GM21825 (cell line): ENCODE data around the gene LRP6.
"Not testable (repeated sequence)": the region's sequence is repeated elsewhere in the genome, so short reads cannot be mapped to it uniquely, and the experiment has no call there.

Source experiments
- ATAC-seq: cut with Tn5 transposase; IDR thresholded peaks from one replicate; pipeline ENCODE4 v1.9.1; 2021; ENCODE audit warnings: mild to moderate bottlenecking, moderate library complexity; ENCODE audit not compliant: unreplicated experiment

The LRP6 gene

DNA sequence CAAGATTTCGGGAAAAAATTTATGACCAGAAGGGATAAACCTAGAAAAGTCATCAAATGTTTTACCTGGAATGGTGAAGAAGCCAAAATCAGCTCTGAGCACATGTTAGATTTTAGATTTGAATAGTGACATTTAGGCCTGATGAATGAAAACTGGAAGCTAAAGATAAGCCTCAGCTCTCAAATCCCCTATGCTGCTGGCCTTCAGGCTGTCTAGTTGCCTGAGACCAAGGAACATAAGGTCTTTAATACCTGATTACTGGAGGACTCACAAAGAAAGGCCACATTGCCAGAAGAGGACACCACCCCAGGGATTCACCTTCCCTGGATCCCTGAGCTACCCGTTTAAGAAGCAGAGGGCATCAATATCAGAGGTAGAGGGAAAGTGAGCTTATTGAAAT, 139.5 kb downstream of the LRP6 start:
- ATAC-seq: no peak

DNA sequence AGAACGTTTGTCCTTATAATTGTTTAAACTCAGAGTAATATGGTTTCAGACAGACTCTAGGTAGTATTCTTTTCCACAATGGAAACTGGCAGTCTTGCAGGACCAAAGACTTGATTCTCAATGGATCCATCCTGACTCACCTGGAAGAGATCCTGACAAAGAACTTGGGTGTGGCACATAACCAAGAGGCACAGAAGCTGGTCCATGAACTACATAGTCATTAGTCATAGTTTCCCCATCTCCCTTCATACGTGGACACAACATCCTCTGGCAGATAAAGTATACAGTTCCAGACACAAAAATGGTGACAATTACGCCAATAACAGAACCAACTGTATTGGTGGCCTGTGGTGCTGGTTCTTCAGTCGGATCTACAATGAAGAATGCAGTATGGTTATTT, 140.3 kb downstream of the LRP6 start:
- ATAC-seq: no peak

DNA sequence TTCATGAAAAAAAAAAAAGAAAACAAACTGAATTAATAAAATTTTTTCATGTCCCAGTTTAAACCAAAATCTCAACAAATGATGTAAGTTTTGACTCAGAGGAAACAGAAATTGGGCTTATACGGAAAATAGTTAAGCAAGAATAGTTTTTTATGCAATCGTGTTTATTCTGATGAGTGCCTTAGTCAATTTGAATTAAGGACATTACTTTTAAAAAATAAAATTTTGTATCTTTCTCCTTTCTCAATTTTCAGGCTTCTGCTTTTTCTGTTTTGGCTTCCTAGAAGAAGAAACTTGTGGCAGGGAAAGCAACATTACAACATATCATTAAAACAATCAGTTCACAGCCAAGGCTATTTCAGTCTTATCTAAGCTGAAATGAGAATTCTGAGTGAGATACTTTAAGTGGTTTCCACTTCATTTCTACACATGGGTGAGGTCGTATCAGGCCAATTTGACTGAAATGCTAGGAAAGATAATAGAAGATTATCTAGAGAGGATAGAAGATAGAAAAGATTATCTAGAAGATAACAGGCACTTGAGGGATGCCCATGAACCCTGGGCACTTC, 143.7 kb downstream of the LRP6 start:
- ATAC-seq: no peak

DNA sequence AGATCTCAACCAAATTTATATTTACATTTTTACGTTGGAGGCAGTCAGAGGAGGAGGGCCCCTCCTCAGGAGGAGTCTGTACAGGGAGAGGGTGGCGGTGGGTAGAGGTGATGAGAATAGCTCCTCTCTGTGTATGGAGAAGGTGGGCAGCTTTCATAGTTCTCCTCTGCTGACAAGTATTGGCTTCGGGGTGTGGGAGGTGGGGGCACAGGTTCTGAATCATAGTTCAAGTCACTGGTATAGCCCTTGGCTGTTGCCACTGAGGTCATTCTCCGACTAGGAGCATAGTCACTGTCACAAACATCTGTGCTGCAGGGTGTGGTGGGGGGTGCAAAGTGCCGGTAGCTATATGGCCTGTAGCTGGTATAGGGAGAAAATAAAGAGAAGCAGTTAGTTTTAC, 145.8 kb downstream of the LRP6 start:
- ATAC-seq: no peak

DNA sequence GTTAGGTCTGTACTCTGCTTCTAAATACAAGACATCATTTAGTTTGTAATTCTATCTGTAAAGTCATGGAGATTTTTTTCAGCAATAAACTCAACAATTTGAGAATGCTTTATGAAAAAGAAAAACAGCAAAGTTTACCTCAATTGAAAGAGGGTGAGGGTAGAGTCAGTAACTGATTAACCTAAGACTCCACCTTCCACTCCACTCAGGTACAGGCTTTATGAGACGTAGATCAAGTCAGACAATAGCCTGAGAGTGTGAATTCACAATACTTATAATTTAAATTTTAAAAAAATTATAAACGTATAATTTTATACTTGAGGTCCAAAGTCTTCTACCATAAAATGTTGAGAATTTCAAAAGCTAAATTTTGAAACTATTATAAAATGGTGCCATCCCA, 150.2 kb downstream of the LRP6 start:
- ATAC-seq: no peak

DNA sequence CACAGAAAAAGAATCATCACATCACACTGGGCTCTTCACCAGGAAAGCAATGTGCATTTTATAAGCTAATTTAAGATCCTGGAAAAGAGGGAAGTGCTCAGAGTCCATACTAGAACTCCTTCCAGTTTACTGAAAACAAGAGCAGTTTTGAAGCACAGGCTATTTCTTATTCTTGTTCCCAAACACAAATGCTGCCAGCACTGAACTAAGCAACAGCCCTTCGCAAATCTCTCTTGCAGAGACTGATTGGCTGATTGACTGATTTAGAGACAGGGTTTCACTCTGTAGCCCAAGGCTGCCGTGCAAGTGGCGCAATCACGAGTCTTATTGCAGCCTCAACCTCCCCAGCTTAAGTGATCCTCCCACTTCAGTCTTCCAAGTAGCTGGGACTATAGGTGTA, 151.3 kb downstream of the LRP6 start:
- no peak for ATAC-seq

DNA sequence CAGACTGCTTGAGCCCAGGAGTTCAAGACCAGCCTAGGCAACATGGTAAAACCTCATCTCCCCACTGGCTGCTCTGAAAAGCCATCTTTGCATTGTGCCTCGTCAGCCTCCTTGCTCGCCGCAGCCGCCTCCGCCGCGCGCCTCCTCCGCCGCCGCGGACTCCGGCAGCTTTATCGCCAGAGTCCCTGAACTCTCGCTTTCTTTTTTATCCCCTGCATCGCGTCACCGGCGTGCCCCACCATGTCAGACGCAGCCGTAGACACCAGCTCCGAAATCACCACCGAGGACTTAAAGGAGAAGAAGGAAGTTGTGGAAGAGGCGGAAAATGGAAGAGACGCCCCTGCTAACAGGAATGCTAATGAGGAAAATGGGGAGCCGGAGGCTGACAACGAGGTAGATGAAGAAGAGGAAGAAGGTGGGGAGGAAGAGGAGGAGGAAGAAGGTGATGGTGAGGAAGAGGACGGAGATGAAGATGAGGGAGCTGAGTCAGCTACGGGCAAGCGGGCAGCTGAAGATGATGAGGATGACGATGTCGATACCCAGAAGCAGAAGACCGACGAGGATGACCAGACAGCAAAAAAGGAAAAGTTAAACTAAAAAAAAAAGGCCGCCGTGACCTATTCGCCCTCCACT, 155.8 kb downstream of the LRP6 start:
- ATAC-seq: not testable (repeated sequence)

DNA sequence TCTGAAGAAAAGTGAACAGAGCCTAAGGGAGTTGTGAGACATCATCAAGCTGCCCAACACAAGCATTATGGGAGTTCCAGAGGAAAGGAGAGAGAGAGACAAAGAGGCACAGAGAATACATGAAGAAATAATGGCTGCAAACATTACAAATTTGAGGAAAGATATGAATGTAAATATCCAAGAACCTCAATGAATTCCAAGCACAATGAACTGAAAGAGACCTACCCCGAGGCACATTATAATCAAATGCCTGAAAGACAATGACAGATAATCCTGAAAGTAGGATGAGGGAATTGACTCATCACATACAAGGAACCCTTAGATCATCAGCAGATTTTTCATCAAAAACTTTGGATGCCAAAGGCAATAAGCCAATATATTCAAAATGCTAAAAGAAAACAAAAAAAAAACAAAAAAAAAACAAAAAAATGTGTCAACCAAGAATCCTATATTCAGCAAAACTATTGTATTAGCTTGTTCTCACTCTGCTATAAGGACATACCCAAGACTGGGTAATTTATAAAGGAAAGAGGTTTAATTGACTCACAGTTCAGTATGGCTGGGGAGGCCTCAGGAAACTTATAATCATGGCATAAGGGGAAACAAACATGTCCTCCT, 158.3 kb downstream of the LRP6 start:
- no peak for ATAC-seq

DNA sequence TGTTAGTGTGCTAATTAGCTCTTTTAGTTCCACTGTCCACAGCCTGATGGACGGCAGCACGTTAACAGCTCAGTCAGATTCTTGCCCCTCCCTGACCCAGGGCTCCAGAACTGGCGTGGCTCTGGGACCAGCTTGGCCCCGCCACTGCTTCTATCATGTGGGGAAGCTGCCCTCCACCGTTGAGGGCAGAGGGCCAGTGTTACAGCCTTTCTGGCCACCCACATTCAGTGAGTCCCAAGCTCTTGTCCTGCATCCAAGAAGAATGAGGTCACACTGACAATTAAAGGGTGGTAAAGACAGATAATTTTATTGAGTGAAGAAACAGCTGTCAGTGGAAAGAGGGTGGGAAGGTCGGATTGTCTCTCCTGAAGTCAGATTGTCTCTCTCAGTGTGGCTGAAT, 159.2 kb downstream of the LRP6 start:
- ATAC-seq: no peak

DNA sequence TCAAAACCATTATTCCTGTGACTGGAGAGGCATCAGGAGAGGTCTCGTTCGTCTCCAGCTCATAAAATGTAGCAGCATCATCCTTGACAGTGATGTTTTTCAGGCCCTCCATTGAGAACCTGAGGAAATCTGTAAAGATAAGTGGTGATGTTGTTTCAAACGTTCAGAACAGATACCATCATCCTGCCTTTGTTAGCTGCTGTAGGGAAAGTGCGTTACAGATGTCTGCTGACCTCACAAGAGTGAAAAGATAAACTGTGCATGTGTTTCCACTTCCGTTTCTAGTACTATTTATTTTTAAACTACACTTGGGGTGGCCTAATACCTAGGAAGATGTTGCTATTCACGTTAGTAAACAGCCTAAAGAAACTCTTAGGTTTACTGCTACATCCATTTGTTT, 167.7 kb downstream of the LRP6 start:
- no peak for ATAC-seq

DNA sequence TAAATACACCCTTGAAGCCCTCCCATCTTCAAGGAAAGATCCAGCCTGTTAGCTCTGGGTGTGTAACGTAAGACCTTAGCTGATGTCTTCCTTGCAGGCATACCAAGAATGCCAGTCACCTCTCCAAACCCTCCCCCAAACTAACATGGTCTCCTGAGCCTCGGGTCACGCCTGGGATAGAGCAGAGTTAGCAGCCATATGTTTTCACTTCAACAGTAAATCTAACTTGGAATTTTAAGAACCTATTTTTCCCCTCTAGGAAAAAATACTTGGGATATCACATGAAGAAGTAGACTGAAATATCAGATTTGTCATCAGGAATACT, 168.2 kb downstream of the LRP6 start:
- no peak for ATAC-seq

DNA sequence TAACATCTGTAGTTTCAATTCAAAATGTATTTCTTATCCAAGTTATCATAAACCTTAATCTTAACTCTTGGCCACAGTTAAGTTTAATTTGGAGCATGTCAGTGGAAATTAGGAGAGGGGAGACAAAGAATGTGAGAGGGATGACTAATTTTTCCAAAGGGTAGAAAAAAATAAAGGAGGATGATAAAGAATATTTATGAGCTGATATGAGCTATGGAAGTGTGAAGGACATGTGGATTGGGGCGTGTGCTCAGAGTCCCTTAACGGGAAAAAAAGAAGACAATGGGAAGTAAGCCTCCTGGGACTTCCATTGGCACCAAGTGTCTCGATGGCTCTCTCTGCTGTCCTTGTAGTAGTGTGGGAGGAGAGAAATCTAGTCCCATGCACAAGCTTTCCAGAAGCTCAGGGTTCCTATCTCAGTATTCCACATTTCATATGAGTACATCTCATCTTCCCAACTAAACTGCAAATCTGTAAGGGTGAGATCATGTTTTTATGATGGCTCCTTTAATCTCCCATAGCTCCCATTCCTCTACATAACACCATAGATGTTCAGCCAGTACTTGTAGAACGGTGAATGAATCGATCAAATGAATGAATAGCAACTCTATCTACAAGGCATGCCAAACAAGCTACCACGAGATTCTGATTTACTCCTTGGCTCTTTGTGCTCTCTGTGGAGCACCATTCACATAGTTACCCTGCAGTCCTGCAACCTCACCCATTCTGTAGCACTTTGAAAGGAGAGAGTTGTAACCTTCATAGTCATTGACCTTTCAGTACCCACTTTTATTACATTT, 168.8 kb downstream of the LRP6 start:
- no peak for ATAC-seq

DNA sequence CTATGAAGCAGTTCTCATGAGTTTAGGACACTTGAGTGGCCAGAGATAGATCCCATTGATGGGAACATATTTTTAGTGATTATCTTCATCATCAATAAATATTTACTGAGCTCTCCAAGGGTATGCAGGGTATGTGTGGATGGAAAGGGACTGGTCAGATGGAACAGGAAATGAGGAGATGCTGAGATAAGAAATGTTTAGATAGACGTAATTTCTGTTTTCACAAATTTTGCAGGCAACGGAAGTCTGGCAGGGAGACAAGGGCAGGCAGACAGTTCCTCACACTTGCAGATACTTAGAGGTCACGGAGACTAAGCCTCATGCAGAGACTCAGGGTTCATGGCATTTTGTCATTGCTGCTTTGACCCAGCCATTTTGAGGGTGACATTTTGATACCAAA, 171.8 kb downstream of the LRP6 start:
- no peak for ATAC-seq

DNA sequence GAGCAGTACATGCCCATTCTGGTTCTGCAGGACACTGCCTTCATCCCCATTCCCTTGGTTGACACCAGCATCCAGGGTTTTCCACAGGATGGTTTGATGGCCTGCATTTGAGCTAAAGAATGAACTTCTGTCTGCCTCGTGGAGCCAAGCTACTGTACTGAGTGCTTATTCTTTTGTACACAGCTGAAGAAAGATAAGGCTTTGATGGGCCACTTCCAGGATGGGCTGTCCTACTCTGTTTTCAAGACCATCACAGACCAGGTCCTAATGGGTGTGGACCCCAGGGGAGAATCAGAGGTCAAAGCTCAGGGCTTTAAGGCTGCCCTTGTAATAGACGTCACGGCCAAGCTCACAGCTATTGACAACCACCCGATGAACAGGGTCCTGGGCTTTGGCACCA, 172.4 kb downstream of the LRP6 start:
- no peak for ATAC-seq

DNA sequence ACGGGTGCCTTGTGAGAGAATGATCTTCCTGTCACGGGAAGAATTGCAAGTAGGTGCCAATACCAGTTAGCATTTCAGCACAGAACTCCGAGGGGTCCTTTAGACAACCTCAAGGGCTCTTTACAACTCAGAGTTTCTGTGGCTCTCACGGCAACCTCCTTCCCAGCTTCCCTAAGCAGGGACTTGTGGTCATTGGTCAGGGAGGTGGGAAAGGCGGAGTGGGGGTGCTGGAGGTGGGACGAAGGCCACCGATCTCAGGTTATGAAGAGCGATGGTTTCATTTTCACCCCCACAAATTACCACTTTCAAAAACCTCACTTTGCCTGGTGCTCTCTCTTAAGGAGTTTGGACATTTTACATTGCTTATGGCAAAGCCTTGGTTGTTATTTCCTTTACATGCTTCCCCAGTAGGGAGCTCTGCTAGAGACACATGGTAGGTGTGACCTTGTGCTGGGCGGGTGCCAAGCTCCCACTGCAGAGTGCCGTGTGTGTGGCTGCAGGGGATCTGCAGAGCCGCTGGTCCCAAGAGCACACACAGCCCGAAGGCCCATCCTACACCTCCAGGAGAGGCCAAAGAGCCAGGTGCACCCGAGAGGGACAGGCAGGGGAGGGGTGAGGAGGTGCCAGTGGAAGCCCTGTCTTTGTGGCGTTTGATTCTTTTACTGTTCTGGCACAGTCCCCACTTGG, 174.7 kb downstream of the LRP6 start:
- ATAC-seq: no peak

DNA sequence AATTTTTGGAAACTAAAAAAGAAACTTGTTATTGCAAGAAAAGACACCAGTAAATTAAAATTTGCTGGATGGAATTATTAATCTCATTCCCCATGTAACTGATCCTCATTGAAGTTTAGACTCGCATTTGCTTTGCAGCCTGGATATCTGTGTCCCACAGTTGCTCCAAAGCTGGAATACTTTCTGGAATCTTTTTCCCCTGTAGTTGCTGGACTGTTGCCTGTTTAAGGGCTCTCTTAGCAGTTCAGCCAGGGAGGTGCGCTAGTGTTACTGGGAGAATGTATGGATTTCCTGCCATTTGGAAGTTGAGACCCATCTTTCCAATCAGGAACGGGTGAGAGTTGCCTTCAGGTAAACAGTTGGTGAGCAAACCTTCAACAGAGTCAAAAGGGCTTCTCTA, 175.8 kb downstream of the LRP6 start:
- ATAC-seq: no peak

DNA sequence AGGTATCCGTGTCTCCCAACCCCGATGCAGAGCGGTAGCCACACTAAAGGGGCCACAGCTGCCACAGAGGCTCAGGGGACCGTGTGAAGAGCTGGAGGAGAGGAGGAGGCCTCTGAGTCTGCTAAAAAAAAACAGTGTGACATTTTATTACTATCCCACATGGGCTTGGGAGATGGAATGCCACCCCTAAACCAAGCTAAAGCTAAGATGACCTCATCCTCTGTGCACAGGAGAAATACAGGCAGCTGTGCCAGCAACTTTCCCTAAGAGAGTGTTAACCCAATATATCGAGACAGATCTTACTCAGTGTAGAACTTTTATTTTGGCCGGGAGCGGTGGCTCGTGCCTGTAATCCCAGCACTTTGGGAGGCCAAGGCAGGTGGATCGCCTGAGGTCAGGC, 178.1 kb downstream of the LRP6 start:
- ATAC-seq: no peak

DNA sequence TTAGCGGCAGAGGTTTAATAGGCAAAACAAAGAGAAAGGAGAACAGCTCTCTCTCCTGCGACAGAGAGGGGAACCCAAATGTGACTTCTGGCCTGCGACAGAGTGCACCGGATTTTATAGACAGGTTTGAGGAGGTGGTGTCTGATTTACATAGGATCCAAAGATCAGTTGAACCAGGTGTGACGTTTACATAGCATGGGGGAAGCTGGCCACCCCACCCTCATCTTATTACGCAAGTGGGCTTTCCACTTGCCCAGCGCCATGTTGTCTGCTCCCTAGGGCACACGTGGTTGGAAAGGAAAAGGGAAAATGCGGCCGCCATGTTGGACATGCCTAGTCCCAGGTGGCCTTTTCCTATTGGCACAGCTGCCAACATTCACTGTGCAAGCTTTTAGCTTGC, 178.7 kb downstream of the LRP6 start:
- ATAC-seq: no peak

DNA sequence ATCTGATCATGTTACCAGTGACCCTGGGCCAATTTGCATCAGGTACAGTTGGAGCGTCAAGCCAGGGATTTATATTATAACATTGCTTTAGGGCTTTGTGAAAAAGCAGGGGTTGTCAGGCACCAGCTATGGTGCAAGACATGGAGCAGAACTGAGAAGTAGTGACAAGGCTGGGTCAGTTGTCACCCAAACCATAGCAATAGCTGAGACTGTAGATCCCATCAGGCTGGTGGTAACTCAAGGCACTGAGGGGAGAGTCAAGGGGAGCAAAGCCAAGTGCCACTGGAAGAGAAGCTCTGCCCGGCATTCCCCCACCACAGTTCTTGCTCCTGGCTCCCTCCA, 179.2 kb downstream of the LRP6 start:
- ATAC-seq: no peak

DNA sequence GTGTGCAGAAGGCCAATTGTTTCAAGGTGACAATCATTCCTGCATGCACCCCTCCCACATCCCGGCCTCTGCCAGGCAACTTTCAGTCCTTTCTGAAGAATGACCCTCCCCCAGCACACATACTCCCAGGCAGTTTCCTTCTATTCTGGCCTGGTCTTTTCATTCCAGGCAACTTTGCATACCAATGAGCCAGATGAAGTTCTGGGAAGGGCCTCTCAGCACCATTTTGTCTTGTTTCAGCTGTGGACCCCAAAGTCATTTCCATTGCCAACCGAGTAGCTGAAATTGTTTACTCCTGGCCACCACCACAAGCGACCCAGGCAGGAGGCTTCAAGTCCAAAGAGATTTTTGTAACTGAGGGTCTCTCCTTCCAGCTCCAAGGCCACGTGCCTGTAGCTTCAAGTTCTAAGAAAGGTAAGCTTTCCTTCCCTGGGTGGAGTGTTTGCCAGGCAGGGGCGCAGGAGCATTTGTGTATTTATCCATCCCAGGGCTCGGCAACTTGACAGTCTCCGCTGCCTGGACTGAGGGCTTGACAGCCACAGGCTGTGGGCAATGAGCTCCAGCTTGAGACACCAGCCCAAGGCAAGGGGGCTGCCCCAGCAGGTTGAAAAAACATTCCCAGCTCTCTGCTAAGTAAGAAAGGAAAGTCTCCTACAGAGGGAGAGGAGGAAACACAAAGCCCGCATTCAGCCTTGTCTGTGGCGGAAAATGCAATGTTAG, 179.7 kb downstream of the LRP6 start:
- no peak for ATAC-seq

DNA sequence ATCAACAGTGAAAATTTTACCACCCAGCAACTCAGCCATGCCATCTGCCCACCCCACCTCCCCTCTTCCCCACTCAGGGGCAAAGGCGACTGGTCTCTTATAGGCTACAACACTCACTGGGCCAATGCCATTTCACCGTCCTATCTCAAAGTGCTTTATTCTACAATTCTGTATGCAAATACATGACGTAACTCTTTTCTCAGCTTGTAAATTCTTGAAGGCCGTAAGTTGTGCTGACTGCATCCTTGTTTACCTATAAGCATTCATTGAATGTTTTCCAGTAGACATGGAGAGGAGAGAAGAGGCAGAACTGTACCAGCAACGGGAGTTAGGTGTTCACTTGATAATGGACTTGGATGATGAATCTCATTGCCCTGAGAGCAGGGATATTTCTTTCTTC, 180.5 kb downstream of the LRP6 start:
- ATAC-seq: no peak
